ENCODE data around the gene DNAAF3.
A peak's percentile ranks its signal among the peaks of the same experiment; 100 is the strongest.

The DNAAF3 gene

GRCh38 chr19:55146705-55147273 is 19.6 kb downstream of the DNAAF3 start:
- H3K9me3 ChIP-seq (ENCODE audit: severe bottlenecking), result no peaks in the 10 kb centered on the region
- H3K36me3 ChIP-seq (ENCODE audit: low read depth), result peaks cover 13% of the 10 kb centered on the region
- TF ChIP-seq CTCF (IDR thresholded peaks at IDR 0.05; ENCODE audit: poor library complexity, severe bottlenecking), result no peak
- no peaks in the 10 kb centered on the region for H3K27me3 ChIP-seq (ENCODE audit: insufficient read depth, poor library complexity, severe bottlenecking)
- DNase-seq (ENCODE audit: low spot score) (no peak), ATAC-seq (ENCODE audit: low read depth) (peak; percentile 95)
- H3K4me1 ChIP-seq (ENCODE audit: insufficient read depth, poor library complexity, severe bottlenecking), result no peaks in the 10 kb centered on the region
- H3K27ac ChIP-seq (ENCODE audit: poor library complexity, severe bottlenecking), result peak overlapping the region; percentile 63
- peak overlapping the region; percentile 68 for H3K4me3 ChIP-seq (ENCODE audit: severe bottlenecking)

- Histone ChIP-seq H3K9me3 (ENCODE audit: severe bottlenecking) (no peaks in the 10 kb centered on the region), H3K27ac (ENCODE audit: poor library complexity, severe bottlenecking) (peak overlapping the region; percentile 63), H3K4me3 (ENCODE audit: severe bottlenecking) (peak overlapping the region; percentile 68), H3K27me3 (ENCODE audit: insufficient read depth, poor library complexity, severe bottlenecking) (no peaks in the 10 kb centered on the region), H3K36me3 (ENCODE audit: low read depth) (peaks cover 17% of the 10 kb centered on the region), H3K4me1 (ENCODE audit: insufficient read depth, poor library complexity, severe bottlenecking) (no peaks in the 10 kb centered on the region)
- peak; percentile 92 for TF ChIP-seq CTCF (IDR thresholded peaks at IDR 0.05; ENCODE audit: poor library complexity, severe bottlenecking)
- no peak for DNase-seq (ENCODE audit: low spot score)
- ATAC-seq (ENCODE audit: low read depth), result peak; percentile 73
Observed at GRCh38 chr19:55146078-55146704, 20.2 kb downstream of the DNAAF3 start.

GRCh38 chr19:55145232-55145631 is 21.2 kb downstream of the DNAAF3 start:
- H3K27me3 ChIP-seq (ENCODE audit: insufficient read depth, poor library complexity, severe bottlenecking), result no peaks in the 10 kb centered on the region
- ATAC-seq (ENCODE audit: low read depth), result no peak
- no peaks in the 10 kb centered on the region for H3K9me3 ChIP-seq (ENCODE audit: severe bottlenecking)
- no peaks in the 10 kb centered on the region for H3K4me1 ChIP-seq (ENCODE audit: insufficient read depth, poor library complexity, severe bottlenecking)
- no peak for TF ChIP-seq CTCF (IDR thresholded peaks at IDR 0.05; ENCODE audit: poor library complexity, severe bottlenecking)
- peaks cover 26% of the 10 kb centered on the region for H3K36me3 ChIP-seq (ENCODE audit: low read depth)
- H3K27ac ChIP-seq (ENCODE audit: poor library complexity, severe bottlenecking), result no peak overlapping the region
- no peak for DNase-seq (ENCODE audit: low spot score)
- H3K4me3 ChIP-seq (ENCODE audit: severe bottlenecking), result no peak overlapping the region

- Histone ChIP-seq H3K9me3 (ENCODE audit: severe bottlenecking) (no peaks in the 10 kb centered on the region), H3K27ac (ENCODE audit: poor library complexity, severe bottlenecking) (no peak overlapping the region), H3K36me3 (ENCODE audit: low read depth) (peaks cover 34% of the 10 kb centered on the region), H3K27me3 (ENCODE audit: insufficient read depth, poor library complexity, severe bottlenecking) (no peaks in the 10 kb centered on the region), H3K4me3 (ENCODE audit: severe bottlenecking) (no peak overlapping the region), H3K4me1 (ENCODE audit: insufficient read depth, poor library complexity, severe bottlenecking) (no peaks in the 10 kb centered on the region)
- TF ChIP-seq CTCF (IDR thresholded peaks at IDR 0.05; ENCODE audit: poor library complexity, severe bottlenecking), result no peak
- DNase-seq (ENCODE audit: low spot score) (no peak), ATAC-seq (ENCODE audit: low read depth) (no peak)
Observed at GRCh38 chr19:55141696-55142095, 24.7 kb downstream of the DNAAF3 start.

- Histone ChIP-seq H3K4me3 (ENCODE audit: severe bottlenecking) (no peak overlapping the region), H3K36me3 (ENCODE audit: low read depth) (peaks cover 39% of the 10 kb centered on the region), H3K27ac (ENCODE audit: poor library complexity, severe bottlenecking) (no peak overlapping the region), H3K27me3 (ENCODE audit: insufficient read depth, poor library complexity, severe bottlenecking) (no peaks in the 10 kb centered on the region), H3K9me3 (ENCODE audit: severe bottlenecking) (no peaks in the 10 kb centered on the region), H3K4me1 (ENCODE audit: insufficient read depth, poor library complexity, severe bottlenecking) (no peaks in the 10 kb centered on the region)
- no peak for ATAC-seq (ENCODE audit: low read depth)
- no peak for DNase-seq (ENCODE audit: low spot score)
- TF ChIP-seq CTCF (IDR thresholded peaks at IDR 0.05; ENCODE audit: poor library complexity, severe bottlenecking), result no peak
Observed at GRCh38 chr19:55137915-55138314, 28.5 kb downstream of the DNAAF3 start.
